Measurements from ENCODE around the gene ZNF331. TPM values are rescaled to one million over a fixed set of nuclear protein-coding genes. Genes with fewer than 3 reads are reported as not detected.

ZNF331 gene
- total RNA-seq, 1 donor from 2014 or later, result 26.6 TPM

DNA sequence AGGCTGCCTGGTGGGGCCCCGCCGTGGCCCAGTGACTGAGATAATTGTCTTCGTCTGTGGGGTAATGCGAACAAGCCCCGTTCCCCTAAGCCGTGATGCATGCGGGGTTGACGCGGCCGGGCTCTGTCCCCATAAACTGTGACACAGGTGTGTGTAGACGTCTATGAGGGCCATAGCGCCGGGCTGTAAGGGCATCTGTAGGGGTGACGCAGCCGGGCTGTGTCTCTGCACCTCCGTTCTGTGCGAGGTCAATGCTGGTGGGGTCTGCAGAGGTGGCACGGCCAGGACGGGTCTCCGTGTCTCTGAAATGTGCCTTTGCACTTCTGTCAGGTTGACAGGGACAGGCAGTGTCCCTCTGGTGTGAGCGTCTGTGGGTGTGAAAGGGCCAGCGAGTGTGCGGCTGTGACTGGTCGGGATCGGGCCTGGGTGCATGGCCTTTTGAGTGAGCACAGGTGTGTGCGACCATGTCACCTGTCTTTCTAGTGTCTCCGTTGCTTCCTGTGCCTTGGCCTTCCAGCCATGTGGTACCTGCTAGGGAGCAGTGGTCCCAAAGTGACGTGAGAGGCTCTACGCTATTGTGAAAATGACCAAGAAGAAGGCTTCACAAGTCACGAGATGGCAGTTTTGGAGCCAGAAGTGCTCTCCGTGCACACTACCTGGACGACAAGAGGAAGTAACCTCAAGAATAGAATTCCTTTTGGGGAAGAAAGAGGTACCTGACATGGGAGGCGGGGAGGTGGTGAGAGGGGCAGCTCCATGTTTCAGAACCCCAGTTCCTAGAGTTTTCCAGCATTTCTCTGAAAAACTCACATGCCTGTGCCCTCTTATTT is 16.4 kb upstream of the ZNF331 start:
- Mint-ChIP-seq H3K9me3 (ENCODE audit: unreplicated experiment) (no peaks in the 10 kb centered on the region), H3K36me3 (ENCODE audit: low read depth, unreplicated experiment) (peaks cover 31% of the 10 kb centered on the region), H3K4me1 (ENCODE audit: unreplicated experiment) (peaks cover 11% of the 10 kb centered on the region), H3K27me3 (ENCODE audit: unreplicated experiment) (peaks cover 6% of the 10 kb centered on the region), H3K4me3 (ENCODE audit: unreplicated experiment) (peak overlapping the region; percentile 98), H3K27ac (ENCODE audit: unreplicated experiment) (peak overlapping the region; percentile 16)
- DNase-seq (ENCODE audit: low spot score), result no peak
- TF ChIP-seq, protein P1, sequence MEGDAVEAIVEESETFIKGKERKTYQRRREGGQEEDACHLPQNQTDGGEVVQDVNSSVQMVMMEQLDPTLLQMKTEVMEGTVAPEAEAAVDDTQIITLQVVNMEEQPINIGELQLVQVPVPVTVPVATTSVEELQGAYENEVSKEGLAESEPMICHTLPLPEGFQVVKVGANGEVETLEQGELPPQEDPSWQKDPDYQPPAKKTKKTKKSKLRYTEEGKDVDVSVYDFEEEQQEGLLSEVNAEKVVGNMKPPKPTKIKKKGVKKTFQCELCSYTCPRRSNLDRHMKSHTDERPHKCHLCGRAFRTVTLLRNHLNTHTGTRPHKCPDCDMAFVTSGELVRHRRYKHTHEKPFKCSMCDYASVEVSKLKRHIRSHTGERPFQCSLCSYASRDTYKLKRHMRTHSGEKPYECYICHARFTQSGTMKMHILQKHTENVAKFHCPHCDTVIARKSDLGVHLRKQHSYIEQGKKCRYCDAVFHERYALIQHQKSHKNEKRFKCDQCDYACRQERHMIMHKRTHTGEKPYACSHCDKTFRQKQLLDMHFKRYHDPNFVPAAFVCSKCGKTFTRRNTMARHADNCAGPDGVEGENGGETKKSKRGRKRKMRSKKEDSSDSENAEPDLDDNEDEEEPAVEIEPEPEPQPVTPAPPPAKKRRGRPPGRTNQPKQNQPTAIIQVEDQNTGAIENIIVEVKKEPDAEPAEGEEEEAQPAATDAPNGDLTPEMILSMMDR (IDR thresholded peaks at IDR 0.05; ENCODE audit: unreplicated experiment), result no peak

DNA sequence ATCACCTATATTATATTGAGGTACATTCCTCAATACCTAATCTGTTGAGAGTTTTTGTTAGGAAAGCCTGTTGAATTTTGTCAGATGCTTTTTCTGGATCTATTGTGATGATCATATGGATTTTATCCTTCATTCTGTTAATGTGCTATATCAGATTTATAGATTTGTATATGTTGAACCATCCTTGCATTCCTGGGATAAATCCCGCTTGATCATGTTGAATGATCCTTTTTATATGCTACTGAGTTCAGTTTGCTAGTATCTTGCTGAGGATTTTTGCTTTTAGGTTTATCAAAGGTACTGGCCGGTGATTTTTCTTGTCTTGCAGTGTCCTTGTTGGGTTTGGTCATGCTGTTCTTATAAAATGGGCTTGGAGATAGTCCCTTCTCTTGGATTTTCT is 12.0 kb upstream of the ZNF331 start:
- Mint-ChIP-seq H3K27ac (ENCODE audit: unreplicated experiment) (no peak overlapping the region), H3K9me3 (ENCODE audit: unreplicated experiment) (no peaks in the 10 kb centered on the region), H3K27me3 (ENCODE audit: unreplicated experiment) (peaks cover 2% of the 10 kb centered on the region), H3K36me3 (ENCODE audit: low read depth, unreplicated experiment) (peaks cover 13% of the 10 kb centered on the region), H3K4me1 (ENCODE audit: unreplicated experiment) (peaks cover 10% of the 10 kb centered on the region), H3K4me3 (ENCODE audit: unreplicated experiment) (no peak overlapping the region)
- DNase-seq (ENCODE audit: low spot score), result no peak
- TF ChIP-seq, protein P1 (IDR thresholded peaks at IDR 0.05; ENCODE audit: unreplicated experiment), result no peak

DNA sequence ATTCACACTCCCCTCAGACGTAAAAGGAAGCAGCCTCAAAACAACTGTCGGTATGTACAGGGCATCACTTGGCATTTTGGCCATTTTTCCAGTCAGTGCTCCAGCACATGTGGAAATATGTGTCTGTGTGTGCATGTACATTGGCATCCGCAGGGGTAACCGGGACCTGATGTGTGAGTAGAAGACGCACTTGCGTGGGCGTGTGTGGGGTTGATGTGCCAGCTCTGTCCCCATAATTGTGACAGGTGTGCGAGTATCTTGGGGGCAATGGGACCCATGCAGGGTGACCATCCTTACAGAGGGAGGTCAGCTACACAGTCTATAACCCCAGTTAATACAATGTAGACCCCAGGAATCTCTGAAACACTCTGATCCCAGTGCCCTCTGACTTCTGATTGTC is 7.3 kb upstream of the ZNF331 start:
- Mint-ChIP-seq H3K9me3 (ENCODE audit: unreplicated experiment) (no peaks in the 10 kb centered on the region), H3K36me3 (ENCODE audit: low read depth, unreplicated experiment) (peaks cover 9% of the 10 kb centered on the region), H3K27ac (ENCODE audit: unreplicated experiment) (no peak overlapping the region), H3K27me3 (ENCODE audit: unreplicated experiment) (no peaks in the 10 kb centered on the region), H3K4me1 (ENCODE audit: unreplicated experiment) (no peaks in the 10 kb centered on the region), H3K4me3 (ENCODE audit: unreplicated experiment) (no peak overlapping the region)
- TF ChIP-seq, protein P1 (IDR thresholded peaks at IDR 0.05; ENCODE audit: unreplicated experiment), result no peak
- DNase-seq (ENCODE audit: low spot score), result no peak

DNA sequence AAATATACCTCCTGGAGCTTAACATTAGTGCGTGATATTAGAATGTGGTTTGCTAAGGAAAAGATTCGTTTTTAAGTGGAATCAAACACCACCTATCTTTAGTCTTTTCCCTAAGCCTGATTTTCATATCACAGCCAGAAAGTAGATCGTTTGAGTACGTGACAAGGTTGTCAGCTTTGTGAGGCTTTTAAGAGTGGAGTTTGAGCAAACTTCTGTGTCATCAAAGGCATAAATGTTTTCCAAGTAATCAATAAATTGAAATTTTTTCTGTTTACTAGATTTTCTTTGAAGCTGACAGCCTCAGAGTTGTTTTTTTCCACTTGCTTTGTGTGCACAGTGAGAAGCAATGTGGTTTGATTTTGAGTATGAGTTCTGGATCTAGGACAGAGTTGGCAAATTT is 6.5 kb upstream of the ZNF331 start:
- Mint-ChIP-seq H3K4me1 (ENCODE audit: unreplicated experiment) (peaks cover 2% of the 10 kb centered on the region), H3K9me3 (ENCODE audit: unreplicated experiment) (no peaks in the 10 kb centered on the region), H3K27ac (ENCODE audit: unreplicated experiment) (no peak overlapping the region), H3K36me3 (ENCODE audit: low read depth, unreplicated experiment) (peaks cover 5% of the 10 kb centered on the region), H3K4me3 (ENCODE audit: unreplicated experiment) (no peak overlapping the region), H3K27me3 (ENCODE audit: unreplicated experiment) (no peaks in the 10 kb centered on the region)
- DNase-seq (ENCODE audit: low spot score), result no peak
- TF ChIP-seq, protein P1 (IDR thresholded peaks at IDR 0.05; ENCODE audit: unreplicated experiment), result no peak

DNA sequence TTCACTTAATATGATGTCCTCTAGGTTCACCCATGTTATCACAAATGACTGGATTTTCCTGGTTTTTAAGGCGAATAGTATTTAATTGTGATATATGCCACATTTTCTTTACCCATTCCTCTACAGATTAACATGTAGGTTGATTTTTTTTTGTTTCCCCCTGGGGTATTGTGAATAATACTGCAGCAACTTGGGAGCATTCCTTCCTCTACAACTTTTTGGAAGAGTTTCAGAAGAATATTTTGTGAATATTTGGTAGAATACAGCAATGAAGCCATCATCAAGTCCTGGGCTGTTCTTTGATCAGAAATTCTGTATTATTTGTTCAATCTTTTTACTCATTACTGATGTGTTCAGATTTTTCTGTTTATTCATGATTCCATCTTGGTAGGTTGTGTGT is 5.6 kb upstream of the ZNF331 start:
- Mint-ChIP-seq H3K4me1 (ENCODE audit: unreplicated experiment) (peaks cover 3% of the 10 kb centered on the region), H3K27ac (ENCODE audit: unreplicated experiment) (no peak overlapping the region), H3K36me3 (ENCODE audit: low read depth, unreplicated experiment) (peaks cover 5% of the 10 kb centered on the region), H3K4me3 (ENCODE audit: unreplicated experiment) (no peak overlapping the region), H3K9me3 (ENCODE audit: unreplicated experiment) (no peaks in the 10 kb centered on the region), H3K27me3 (ENCODE audit: unreplicated experiment) (no peaks in the 10 kb centered on the region)
- DNase-seq (ENCODE audit: low spot score), result no peak
- TF ChIP-seq, protein P1 (IDR thresholded peaks at IDR 0.05; ENCODE audit: unreplicated experiment), result no peak
